GM19043 (cell line): Measurements from ENCODE around the gene ILF3.
"Not testable (repeated sequence)": the region's sequence is repeated elsewhere in the genome, so short reads cannot be mapped to it uniquely, and the experiment has no call there.

Source experiments
- ATAC-seq: cut with Tn5 transposase; IDR thresholded peaks from one replicate; pipeline ENCODE4 v1.9.1; 2021; ENCODE audit warnings: low read depth; ENCODE audit not compliant: unreplicated experiment

ILF3 gene

DNA sequence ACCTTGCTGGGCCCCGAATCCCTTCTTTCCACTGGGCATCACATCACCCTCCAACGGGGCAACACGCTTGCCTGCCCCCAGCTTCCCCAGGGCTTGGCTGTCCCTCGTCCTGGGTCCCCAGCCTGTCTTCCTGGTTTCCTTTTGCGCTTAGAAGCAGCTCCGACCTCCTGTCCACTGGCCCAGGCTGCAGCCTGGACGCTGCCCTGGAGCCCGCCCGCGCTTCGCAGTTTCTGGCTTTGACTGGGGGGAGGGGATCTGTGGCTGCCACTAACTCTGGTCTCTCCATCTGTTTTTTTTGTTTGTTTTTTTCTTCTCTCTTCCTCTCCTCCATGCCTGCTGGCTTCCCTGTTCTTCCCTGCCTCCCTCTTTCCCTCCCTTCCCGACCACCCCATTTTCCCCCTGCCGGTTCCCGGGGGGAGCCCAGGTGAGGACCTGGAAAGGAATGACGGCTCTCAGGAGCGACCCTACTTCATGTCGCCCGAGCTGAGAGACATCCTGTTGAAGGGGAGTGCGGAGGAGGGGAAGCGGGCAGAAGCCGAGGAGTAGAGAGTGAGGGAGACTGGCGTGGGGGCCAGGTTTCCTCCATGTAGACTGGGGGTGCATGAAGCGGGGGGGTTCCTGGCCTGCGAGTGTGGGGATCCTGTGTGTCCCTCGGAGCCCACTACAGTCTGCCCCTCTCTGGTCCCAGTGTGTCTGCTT, 11.5 kb upstream of the ILF3 start:
- ATAC-seq, result no peak

DNA sequence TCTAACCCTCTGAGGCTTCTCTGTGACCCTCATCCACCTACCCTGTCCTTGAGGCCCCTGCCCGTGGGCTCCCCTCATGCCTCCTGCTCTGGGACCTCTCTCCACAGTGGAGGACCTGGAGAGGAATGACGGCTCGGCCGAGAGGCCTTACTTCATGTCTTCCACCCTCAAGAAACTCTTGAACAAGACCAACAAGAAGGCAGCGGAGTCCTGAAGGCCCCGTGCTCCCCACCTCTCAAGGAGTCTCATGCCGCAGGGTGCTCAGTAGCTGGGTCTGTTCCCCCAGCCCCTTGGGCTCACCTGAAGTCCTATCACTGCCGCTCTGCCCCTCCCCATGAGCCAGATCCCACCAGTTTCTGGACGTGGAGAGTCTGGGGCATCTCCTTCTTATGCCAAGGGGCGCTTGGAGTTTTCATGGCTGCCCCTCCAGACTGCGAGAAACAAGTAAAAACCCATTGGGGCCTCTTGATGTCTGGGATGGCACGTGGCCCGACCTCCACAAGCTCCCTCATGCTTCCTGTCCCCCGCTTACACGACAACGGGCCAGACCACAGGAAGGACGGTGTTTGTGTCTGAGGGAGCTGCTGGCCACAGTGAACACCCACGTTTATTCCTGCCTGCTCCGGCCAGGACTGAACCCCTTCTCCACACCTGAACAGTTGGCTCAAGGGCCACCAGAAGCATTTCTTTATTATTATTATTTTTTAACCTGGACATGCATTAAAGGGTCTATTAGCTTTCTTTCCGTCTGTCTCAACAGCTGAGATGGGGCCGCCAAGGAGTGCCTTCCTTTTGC, 10.8 kb upstream of the ILF3 start:
- no peak for ATAC-seq

DNA sequence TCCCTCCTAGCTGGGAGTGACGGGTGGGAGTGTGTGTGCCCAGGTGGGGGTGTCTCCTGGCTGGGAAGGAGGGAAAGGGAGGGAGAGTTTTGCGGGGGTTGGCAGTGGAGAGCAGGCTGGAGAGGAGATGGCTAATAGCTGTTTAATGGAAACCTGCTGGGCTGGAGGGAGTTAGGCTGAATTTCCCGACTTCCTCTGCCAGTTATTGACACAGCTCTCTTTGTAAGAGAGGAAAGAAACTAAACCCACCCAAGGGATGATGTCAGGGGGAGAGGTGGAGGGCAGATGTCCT, 10.2 kb upstream of the ILF3 start:
- no peak for ATAC-seq

DNA sequence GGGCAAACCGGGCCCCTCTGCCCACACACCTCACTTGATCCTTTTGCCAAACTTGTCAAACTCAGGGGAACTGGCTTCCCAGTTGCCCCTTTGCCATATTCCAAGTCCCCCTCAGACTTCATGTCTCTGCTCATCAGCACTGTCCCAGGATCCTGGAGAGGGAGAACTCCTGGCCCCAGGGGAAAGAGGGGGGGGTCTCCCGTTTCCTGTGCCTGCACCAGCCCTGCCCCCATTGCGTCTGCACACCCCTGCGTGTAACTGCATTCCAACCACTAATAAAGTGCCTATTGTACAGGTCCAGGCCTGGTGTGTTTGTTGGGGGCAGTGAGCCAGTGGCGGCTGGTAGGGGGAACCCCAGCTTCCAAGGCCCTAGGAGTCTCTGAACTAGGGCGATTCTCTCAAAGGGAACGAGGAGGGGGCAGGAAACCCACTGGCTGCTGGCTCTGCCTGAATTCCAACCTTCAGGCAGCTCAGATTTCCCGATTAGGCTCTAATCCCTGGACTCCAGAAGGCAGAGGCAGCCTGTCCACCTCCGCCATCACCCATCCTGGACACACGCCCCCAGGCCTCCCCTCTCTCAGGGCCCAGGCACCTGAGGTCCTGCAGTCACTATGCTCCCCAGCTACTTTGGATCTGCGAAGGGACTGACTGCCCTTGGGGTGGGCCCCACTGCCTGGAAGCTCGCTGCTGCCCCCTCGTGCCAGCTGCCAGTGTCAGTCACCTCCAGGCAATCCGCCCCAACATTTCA, 9.7 kb upstream of the ILF3 start:
- ATAC-seq, result no peak

DNA sequence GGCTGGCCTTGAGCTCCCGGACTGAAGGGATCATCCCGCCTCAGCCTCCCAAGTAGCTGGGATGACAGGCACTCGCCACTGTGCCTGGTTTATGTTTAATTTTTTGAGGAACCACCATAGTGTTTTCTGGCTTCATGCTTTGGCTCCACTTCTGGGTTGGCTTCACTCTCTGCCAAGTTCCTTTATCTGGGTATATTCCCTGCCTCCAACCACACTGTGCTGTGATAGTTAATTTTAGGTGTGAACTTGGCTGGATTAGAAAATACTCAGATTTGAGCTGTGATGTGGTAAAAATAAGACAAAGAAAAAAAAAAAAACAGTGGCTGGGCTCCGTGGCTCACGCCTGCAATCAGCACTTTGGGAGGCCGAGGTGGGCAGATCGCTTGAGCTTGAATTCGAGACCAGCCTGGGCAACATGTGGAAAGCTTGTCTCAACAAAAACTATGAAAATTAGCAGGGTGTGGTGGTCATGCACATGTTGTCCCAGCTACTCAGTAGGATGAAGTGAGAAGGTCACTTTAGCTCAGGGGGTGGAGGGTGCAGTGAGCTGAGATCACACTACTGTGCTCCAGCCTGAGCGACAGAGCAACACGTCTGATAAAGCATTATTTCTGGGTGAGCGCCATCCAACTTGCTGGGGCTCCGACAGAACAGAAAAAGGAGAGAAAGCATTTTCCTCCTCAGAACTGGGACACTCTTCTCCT, 7.5 kb upstream of the ILF3 start:
- ATAC-seq, result no peak

DNA sequence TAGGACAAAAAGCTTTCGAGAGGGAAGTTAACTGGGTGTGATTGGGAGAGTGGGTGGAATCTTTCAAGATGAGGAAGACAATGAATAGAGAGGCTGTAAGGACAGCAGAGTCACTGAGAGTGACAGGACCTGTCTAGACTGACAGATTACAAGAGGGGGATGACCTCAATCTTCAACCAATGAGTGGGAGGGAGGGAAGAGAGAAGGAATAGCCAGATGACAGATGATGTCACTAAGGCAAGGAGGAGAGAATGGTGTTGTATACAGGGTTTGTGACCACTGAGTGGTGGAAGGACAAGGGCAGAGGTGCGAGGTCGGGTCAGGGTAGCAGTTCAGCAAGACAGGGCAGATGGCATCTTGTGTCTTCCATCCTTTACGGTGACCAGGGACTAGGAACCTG, 5.8 kb upstream of the ILF3 start:
- ATAC-seq, result no peak

DNA sequence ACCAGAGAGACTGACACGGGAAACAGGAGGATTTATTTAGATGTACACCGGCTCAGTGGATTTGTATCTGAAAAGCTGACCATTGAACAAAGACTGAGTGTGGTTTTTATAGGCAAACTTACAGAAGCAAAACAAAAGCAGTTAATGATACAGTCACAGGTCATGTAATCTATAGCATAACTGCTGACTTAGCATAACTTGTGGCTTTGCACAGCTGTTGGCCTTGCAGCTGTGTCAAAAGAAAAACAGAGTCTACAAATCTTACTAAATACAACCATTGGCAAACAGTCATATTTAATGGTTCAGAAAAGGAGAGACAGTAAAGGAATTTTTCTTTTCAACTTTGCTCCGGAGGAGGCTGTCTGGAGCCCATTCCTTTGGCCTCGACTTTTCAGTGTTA, 2.3 kb upstream of the ILF3 start:
- no peak for ATAC-seq

DNA sequence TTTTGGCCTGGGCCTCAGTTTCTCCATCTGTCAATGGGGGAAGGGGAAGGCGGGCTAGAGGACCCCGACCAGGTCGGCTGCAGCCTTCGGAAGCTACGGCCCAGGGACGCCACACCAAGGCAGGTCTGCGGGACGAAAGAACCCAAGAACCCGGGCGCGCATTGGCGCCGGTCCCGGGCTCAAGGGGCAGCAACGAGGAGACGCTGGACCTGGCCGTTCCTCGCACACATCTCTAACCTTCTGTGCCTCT, 739 bp upstream of the ILF3 start:
- no peak for ATAC-seq

DNA sequence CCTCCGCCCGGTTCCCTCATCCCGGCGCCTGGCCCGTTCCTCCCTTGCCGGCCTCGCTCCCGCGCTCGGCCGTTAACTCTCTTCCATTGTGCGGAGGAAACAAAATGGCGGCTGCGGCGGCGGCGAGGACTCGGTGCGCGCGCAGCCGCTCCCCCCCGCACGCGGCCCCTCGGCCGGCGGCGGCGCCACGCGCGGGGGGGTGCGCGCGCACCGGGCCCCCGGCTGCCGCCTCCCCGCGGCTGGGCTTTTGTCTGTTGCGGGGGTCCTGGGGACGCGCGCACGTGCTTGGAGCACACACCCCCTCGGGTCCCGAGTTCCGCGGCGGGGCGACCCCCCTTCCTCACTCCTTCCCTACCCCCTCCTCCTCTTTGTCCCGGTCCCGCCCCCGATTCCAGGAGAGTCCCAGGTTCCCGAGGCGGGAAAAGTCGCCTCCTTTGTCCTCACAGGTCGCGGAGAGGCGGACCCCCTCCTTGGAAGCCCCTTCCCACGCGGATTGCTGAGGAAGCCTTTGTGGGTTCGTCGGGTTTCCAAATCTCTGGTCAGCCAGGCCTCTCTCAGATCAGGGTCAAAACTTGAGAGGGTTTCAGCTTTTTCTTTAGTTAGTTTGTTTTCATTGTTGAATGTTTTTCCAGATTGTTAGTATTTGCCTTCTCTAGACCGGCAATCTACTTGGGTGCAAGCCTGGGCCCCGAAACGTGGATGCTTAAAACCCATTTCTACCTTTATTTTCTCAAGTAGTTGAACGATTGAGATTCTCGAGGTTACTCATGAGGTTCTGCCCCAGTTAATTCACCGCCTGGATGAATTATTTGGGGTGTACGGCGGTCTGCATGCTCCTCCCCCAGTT, 687 bp downstream of the ILF3 start:
- no peak for ATAC-seq

DNA sequence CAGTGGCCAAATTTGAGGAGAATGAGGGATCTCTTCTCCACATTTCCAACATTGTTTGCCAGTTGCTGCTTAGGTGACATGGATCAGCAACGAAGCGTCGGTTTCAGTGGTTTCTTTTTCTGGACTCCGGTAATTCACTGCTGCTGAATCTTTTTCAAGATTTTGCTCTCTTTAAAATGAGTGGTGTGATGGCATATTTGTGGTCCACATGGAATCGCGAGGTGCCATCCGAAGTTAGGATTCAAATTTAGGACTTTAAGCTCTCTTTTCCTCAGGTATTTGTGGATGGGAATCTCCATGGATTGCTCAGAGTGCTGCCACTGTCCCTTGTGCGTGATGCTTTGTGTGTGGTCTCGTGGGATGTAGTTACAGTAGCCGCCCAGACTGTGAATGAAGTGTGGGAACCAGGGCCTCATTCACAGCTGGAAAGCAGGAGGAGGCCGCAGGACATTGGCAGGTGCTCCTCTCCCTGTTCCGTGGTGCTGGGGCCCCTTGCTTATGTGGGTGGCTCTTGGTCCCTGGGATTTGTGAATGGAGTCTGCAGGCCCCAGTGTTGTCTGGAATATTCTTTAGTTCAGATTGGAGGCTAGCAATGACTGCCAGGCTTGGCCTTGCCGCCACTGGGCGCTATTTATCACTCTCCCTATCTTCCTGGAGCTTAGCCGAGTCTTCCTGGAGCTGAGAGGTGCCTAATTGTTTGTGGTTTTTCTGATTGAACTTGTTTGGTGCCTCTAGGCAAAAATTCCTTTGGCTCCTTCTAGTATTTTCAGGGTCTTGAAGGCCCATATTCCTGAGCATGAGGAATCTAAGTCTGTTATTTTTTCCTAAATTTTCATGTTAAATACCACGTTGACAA, 1.5 kb downstream of the ILF3 start:
- no peak for ATAC-seq

DNA sequence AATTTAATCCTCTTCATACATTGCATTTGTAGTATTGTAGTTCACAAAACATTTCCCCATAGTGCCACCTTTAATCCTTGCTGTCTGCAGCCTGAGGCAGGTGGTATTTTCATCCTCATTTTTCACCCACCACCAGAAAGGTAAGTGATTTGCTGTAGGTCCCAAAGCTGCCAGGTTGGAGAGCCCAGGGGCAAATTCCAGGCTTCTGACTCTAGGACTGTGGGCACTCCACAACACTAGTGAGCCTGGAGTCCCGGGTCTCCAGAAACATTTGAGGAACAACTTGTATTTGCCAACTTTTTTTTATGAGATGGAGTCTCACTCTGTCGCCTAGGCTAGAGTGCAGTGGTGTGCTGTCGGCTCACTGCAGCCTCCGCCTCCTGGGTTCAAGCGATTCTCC, 6.2 kb downstream of the ILF3 start:
- ATAC-seq, result no peak

DNA sequence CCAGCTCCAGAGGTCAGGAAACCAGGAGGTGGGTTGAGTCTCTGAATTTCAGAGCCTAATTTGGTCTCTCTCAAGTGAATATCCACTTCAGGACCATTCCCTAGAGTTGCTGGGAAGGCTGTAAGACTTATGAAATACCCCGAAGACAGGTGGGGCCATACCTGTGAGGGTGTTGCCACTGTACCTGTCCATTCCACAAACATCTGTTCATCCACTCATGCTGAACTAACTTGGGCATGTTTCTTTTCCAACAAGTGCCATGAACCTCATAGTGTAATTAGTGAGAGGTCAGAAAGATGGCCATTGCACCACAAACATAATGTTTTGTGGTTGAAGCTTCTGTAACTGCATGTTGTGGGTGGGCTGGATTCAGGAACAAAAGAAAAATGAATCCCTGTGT, 7.8 kb downstream of the ILF3 start:
- ATAC-seq, result no peak

DNA sequence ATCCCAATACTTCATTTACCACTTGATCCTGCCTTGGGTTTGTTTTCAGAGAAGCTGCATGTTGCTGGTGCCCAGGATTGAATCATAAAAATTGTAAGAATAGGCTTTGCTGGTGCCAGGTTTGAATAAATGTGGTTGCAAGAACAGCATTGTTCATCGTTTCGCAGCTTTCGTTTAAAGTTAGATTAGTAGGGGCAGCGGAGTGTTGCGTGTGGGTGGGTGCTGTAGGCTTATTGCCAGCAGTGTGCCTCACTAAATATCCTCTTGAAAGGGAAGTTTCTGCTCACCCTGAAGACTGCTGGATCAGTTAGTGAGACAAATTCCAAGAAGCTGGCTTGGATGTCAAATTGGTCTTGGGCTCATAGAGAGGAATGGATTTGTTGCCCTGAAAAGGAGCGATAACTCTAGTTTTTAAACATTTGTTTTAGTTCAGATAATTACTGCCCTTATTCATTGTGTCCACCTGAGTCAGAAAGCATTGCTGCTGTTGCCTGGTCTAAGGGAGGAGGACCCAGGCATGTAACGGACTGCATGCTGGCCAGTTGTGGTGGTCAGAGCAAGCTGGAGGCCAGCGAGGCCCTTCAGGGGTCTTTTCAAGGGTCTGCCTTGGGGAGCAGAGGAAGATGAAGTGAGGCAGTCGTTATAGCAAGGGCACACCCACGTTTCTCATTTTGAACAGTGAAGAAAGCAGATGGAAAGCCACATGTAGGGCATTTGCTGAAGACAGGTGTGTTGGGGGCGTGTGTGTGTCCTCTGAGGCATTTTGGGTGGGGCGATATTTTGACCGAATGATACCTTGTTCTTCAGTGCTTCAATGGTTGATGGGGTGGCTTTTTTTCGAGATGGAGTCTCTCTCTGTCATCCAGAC, 8.5 kb downstream of the ILF3 start:
- ATAC-seq, result no peak

DNA sequence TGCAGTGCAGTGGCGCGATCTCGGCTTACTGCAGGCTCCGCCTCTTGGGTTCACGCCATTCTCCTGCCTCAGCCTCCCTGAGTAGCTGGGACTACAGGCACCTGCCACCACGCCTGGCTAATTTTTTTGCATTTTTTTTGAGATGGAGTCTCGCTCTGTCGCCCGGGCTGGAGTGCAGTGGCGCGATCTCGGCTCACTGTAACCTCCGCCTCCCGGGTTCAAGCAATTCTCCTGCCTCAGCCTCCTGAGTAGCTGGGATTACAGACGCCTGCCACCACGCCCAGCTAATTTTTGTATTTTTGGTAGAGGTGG, 9.1 kb downstream of the ILF3 start:
- ATAC-seq, result not testable (repeated sequence)

DNA sequence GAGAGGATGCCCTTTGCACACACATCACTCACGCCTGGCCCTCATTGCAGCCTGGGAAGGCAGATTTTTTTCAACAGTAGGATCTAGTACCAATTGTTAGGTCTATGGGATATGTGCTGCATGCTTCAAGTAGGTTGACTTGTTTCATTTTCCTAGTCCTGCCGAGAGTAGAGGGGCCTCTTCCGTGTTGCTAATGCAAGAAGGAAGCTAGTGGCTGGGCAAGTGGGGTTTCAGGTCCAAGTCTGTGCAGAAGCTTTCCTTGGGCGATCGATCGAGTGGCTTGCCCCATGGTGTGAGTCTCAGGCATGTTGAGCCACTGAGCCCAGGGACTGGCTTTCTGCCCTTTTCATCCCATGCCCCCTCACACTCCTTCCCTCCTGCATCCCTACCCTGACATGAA, 13.7 kb downstream of the ILF3 start:
- no peak for ATAC-seq

DNA sequence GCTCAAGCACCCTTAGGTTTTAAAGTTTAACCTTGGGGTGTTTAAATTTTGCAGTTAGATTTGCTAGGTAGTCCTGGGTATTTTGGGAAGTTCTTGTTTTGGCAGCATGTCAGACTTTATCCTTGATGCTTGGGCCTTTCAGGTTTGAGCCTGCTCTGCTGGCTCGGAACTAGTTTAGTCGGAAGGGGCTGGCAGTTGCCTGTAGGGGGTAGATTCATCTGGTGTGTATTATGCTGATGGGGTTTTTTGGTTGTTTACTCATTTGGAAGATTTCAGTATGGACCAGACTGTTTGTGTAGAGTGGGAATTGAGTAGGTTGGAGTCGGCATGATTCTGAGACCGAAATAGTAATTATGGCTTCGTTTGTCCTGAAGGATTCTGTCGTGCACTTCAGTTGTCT, 15.1 kb downstream of the ILF3 start:
- ATAC-seq, result no peak

DNA sequence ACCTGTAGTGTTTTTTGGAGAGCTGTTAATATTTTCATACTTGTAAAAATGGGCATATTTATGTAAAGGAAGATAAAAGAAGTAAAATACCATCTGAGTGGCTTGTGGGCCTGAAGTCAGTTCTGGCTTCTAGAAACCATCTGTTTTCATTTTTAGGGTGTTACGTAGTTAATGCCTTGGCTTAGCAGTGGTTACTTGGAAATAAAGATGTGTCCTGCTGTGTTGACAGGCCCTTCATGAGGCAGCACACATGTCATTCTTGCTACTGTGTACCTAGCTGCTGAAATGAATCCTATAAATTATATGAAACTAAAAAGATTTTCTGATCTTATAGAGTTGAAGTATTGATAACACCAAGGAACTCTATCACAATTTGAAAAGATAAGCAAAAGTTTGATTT, 16.0 kb downstream of the ILF3 start:
- ATAC-seq, result no peak

DNA sequence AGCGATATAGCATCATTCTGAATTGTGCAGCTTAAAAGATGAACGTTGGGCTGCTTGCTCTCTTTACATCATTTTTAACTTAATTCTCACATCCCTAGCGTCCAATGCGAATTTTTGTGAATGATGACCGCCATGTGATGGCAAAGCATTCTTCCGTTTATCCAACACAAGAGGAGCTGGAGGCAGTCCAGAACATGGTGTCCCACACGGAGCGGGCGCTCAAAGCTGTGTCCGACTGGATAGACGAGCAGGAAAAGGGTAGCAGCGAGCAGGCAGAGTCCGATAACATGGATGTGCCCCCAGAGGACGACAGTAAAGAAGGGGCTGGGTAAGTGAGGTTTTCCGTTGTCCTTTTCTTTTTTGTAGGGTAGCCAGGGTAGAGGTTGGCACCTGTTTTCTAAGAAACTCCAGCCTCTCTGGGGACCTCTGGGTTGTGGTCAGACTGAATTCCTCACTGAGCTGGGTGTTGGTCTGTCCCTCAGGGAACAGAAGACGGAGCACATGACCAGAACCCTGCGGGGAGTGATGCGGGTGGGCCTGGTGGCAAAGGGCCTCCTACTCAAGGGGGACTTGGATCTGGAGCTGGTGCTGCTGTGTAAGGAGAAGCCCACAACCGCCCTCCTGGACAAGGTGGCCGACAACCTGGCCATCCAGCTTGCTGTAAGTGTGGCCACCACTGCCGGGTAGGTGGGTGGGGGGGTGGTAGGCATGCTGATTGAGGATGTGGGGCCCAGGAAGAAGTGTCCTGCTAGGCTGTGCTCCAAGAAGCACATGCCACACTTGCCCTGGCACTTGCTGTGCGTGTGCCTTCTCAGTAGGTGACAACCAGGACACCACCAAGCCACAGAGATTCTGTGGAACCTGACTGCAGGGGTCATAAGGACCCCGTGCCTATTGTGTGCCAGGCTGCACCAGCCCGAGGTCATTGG, 17.0 kb downstream of the ILF3 start:
- ATAC-seq, result no peak
